ENCODE results near the gene KDR. TPM values are rescaled to one million over a fixed set of nuclear protein-coding genes. Genes with fewer than 3 reads are reported as not detected.

The KDR gene
- polyA plus RNA-seq, 1 donor from 2014 or later, result not detected

GRCh38 chr4:55158957-55159356 is 33.6 kb upstream of the KDR start:
- H3K36me3 ChIP-seq (ENCODE audit: insufficient read depth, low read length), result no peaks in the 10 kb centered on the region
- H3K27ac ChIP-seq (ENCODE audit: low read length), result no peak overlapping the region
- no peaks in the 10 kb centered on the region for H3K27me3 ChIP-seq (ENCODE audit: insufficient read depth, low read depth, low read length)
- H3K9me3 ChIP-seq (ENCODE audit: low read length), result no peaks in the 10 kb centered on the region
- no peaks in the 10 kb centered on the region for H3K79me2 ChIP-seq (replicated peaks; ENCODE audit: insufficient read depth, low read length)
- H3F3A ChIP-seq (ENCODE audit: insufficient read depth, low read length, poor library complexity, severe bottlenecking), result no peaks in the 10 kb centered on the region
- H4K20me1 ChIP-seq (ENCODE audit: insufficient read depth), result no peaks in the 10 kb centered on the region
- H3K9ac ChIP-seq (ENCODE audit: low read length), result no peak overlapping the region
- no peak for TF ChIP-seq EP300 (conservative IDR thresholded peaks at IDR 0.05; ENCODE audit: poor library complexity, severe bottlenecking)
- TF ChIP-seq, protein P1, sequence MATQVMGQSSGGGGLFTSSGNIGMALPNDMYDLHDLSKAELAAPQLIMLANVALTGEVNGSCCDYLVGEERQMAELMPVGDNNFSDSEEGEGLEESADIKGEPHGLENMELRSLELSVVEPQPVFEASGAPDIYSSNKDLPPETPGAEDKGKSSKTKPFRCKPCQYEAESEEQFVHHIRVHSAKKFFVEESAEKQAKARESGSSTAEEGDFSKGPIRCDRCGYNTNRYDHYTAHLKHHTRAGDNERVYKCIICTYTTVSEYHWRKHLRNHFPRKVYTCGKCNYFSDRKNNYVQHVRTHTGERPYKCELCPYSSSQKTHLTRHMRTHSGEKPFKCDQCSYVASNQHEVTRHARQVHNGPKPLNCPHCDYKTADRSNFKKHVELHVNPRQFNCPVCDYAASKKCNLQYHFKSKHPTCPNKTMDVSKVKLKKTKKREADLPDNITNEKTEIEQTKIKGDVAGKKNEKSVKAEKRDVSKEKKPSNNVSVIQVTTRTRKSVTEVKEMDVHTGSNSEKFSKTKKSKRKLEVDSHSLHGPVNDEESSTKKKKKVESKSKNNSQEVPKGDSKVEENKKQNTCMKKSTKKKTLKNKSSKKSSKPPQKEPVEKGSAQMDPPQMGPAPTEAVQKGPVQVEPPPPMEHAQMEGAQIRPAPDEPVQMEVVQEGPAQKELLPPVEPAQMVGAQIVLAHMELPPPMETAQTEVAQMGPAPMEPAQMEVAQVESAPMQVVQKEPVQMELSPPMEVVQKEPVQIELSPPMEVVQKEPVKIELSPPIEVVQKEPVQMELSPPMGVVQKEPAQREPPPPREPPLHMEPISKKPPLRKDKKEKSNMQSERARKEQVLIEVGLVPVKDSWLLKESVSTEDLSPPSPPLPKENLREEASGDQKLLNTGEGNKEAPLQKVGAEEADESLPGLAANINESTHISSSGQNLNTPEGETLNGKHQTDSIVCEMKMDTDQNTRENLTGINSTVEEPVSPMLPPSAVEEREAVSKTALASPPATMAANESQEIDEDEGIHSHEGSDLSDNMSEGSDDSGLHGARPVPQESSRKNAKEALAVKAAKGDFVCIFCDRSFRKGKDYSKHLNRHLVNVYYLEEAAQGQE (IDR thresholded peaks at IDR 0.05; ENCODE audit: borderline replicate concordance), result no peak
- no peak for TF ChIP-seq RAD21 (conservative IDR thresholded peaks at IDR 0.05)
- TF ChIP-seq POLR2AphosphoS5 (IDR thresholded peaks at IDR 0.05), result no peak
- no peak for TF ChIP-seq MXI1 (conservative IDR thresholded peaks at IDR 0.05; ENCODE audit: poor library complexity, severe bottlenecking)
- no peak for TF ChIP-seq CTCF (IDR thresholded peaks at IDR 0.05; ENCODE audit: poor library complexity, severe bottlenecking)
- no peak for TF ChIP-seq SMC3 (conservative IDR thresholded peaks at IDR 0.05; ENCODE audit: poor library complexity)
- no peak for TF ChIP-seq EZH2 (IDR thresholded peaks at IDR 0.05; ENCODE audit: borderline replicate concordance, insufficient read depth, low read length, poor library complexity, severe bottlenecking)
- H3K9me2 ChIP-seq (ENCODE audit: insufficient read depth, low read length), result no peaks in the 10 kb centered on the region
- no peak overlapping the region for H3K4me2 ChIP-seq (ENCODE audit: low read length)
- no peak overlapping the region for H2AFZ ChIP-seq (ENCODE audit: low read depth, low read length)
- no peak overlapping the region for H3K4me3 ChIP-seq (ENCODE audit: low read length)

- Histone ChIP-seq H3K4me2 (ENCODE audit: low read length) (no peak overlapping the region), H3K4me3 (ENCODE audit: low read length) (no peak overlapping the region)
Observed at GRCh38 chr4:55157559-55158277, 32.3 kb upstream of the KDR start.

More at GRCh38 chr4:55157559-55158277, 32.3 kb upstream of the KDR start:
- Histone ChIP-seq H3K9ac (ENCODE audit: low read length) (no peak overlapping the region), H3K9me3 (ENCODE audit: low read length) (no peaks in the 10 kb centered on the region), H3K27ac (ENCODE audit: low read length) (no peak overlapping the region), H3K9me2 (ENCODE audit: insufficient read depth, low read length) (no peaks in the 10 kb centered on the region), H3K79me2 (replicated peaks; ENCODE audit: insufficient read depth, low read length) (no peaks in the 10 kb centered on the region), H3F3A (ENCODE audit: insufficient read depth, low read length, poor library complexity, severe bottlenecking) (no peaks in the 10 kb centered on the region), H4K20me1 (ENCODE audit: insufficient read depth) (no peaks in the 10 kb centered on the region), H3K27me3 (ENCODE audit: insufficient read depth, low read depth, low read length) (no peaks in the 10 kb centered on the region), H3K36me3 (ENCODE audit: insufficient read depth, low read length) (no peaks in the 10 kb centered on the region), H2AFZ (ENCODE audit: low read depth, low read length) (no peak overlapping the region)
- TF ChIP-seq, protein P1 (IDR thresholded peaks at IDR 0.05; ENCODE audit: borderline replicate concordance), result no peak
- TF ChIP-seq CTCF (IDR thresholded peaks at IDR 0.05; ENCODE audit: poor library complexity, severe bottlenecking), result no peak
- no peak for TF ChIP-seq TAF1 (IDR thresholded peaks at IDR 0.05; ENCODE audit: low read depth)
- no peak for TF ChIP-seq POLR2AphosphoS5 (IDR thresholded peaks at IDR 0.05)
- no peak for TF ChIP-seq RAD21 (conservative IDR thresholded peaks at IDR 0.05)
- no peak for TF ChIP-seq SMC3 (conservative IDR thresholded peaks at IDR 0.05; ENCODE audit: poor library complexity)
- no peak for TF ChIP-seq MXI1 (conservative IDR thresholded peaks at IDR 0.05; ENCODE audit: poor library complexity, severe bottlenecking)
- no peak for TF ChIP-seq EZH2 (IDR thresholded peaks at IDR 0.05; ENCODE audit: borderline replicate concordance, insufficient read depth, low read length, poor library complexity, severe bottlenecking)
- TF ChIP-seq EP300 (conservative IDR thresholded peaks at IDR 0.05; ENCODE audit: poor library complexity, severe bottlenecking), result no peak

Measured in neural cell (in vitro differentiated cells).